HAP-1 (cell line): ENCODE data around the gene DNPEP.

Source experiments
- DNase-seq, 2 experiments: peaks; one replicate each; pipeline ENCODE4 v3.0.0-alpha.2; 2016 to 2020; ENCODE audit warnings: low spot score in 2 of 2
- H3K27me3 ChIP-seq: fragments of 250-450 bp; sonication (Bioruptor Pico); 2 replicates; pipeline ENCODE4 v1.5.1; 2020; ENCODE audit warnings: low read depth, mild to moderate bottlenecking, moderate library complexity
- H3K36me3 ChIP-seq: fragments of 250-450 bp; sonication (Bioruptor Pico); replicated peaks from 2 replicates; pipeline ENCODE4 v1.5.1; 2020; ENCODE audit warnings: mild to moderate bottlenecking
- H3K4me1 ChIP-seq: fragments of 250-450 bp; sonication (Bioruptor Pico); 2 replicates; pipeline ENCODE4 v1.5.1; 2020; ENCODE audit warnings: mild to moderate bottlenecking
- H3K4me3 ChIP-seq: fragments of 250-450 bp; sonication (Bioruptor Pico); 2 replicates; pipeline ENCODE4 v1.5.1; 2020; ENCODE audit warnings: mild to moderate bottlenecking, moderate library complexity
- H3K9me3 ChIP-seq: fragments of 250-450 bp; sonication (Bioruptor Pico); 2 replicates; pipeline ENCODE4 v1.5.1; 2020; ENCODE audit warnings: mild to moderate bottlenecking, moderate library complexity
- in situ Hi-C: fragments of 300-500 bp; cut with MboI; formaldehyde crosslinking; loops from 3 replicates; pipeline ENCODE4 v1.14.3; 2020; ENCODE audit warnings: low sequenced_read_pairs, inconsistent platforms, mixed read lengths

DNPEP gene

DNA sequence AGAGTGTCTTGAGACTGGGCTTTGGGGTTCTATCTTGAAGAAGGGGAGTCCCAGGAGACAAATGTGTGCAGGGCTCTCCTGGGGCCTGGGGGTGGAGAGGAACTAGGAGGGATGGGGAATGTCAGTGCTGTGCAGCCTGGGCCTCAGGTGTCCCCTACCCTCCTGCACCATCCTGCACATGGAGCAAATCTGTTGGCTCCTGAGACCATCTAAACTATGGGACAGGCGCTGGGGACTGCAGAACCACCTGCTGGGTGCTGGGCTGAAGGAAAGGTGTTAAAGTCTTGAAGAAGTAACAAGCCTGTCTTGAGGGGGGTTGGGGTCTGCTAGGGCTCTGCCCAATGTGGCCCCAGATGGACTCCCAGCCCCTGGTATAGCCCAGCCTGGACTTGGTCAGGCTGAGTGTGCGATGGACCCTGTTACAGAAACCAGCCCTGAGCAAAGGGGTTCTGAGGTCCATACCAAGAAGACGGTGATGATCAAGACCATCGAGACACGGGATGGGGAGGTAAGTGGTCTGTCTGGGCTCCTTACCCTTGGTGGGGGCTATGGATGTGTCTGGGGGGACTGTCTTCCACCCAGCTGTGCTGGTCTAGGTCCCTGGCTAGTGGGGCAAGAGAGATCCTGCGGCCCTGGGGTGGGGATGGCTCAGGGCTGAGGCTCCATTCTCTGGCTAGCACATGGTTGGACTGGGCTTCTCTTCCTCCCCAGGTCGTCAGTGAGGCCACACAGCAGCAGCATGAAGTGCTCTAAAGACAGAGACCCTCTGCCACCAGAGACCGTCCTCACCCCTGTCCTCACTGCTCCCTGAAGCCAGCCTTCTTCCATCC is 37.7 kb upstream of the DNPEP start:
- no peak overlapping the region for H3K4me3 ChIP-seq
- no peak for DNase-seq
- H3K4me1 ChIP-seq: no peaks in the 10 kb centered on the region
- in situ Hi-C loops: no loop called here
- H3K9me3 ChIP-seq: no peaks in the 10 kb centered on the region
- H3K27me3 ChIP-seq: no peaks in the 10 kb centered on the region
- H3K36me3 ChIP-seq: no peaks in the 10 kb centered on the region

DNA sequence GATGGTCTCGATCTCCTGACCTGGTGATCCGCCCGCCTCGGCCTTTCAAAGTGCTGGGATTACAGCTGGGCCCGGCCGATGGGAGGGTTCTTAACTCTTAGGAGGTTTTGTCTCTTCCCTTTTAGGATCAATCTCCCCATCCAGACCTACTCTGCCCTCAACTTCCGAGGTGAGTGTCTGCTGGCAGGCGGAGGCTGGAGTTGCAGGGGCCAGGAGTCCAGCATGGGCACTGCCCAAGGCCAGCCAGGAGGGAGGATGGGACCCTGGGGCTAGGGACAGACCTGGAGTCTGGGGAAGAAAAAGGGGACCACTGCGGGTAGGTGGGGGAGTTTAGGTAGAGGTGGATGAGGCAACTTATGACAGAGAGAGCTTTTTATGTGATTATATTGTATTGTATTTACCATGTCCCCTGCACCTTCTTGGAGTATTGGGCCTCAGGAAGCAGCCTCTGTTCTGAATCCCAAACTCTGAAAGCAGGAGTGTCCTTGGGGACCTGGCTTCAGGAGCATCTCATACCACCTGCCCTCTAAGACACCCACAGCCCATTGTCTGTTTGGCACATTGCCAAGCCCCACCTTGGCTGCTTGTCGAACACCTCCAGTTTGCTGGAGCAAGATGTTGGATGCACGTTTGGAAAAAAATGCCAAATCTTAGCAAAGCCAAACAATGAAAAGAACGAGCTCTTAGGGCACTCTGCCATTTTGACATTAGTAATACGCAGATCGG is 36.1 kb upstream of the DNPEP start:
- Histone ChIP-seq H3K4me1 (no peaks in the 10 kb centered on the region), H3K9me3 (no peaks in the 10 kb centered on the region), H3K36me3 (no peaks in the 10 kb centered on the region), H3K4me3 (no peak overlapping the region), H3K27me3 (no peaks in the 10 kb centered on the region)
- in situ Hi-C loops: no loop called here
- DNase-seq: no peak

DNA sequence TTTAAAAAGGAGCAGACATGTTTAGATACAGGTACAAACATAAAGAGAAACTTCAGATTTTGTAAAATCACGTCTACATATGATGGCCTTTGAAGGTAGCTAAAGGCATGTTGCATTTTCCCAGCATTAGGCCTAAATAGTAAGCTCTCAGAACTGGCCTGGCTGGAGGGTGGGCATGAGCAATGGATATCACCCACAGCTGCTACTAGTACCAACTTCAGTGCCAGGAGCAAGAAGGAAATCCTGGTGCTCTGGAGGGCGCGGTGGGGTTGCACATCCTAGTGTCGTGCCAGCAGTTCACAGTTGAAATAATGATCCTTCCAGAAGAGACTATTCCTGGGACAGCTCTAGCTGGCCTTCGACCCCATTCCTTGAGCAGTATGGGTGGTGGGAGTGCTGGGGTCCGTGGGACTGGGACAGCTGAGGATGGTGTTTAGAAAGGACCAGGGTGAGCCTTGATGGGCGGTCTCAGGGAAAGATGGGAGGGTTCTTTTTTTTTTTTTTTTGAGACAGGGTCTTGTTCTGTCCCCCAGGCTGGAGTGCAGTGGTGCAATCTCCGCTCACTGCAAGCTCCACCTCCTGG is 35.3 kb upstream of the DNPEP start:
- DNase-seq: no peak
- in situ Hi-C loops: no loop called here
- no peaks in the 10 kb centered on the region for H3K27me3 ChIP-seq
- no peak overlapping the region for H3K4me3 ChIP-seq
- H3K36me3 ChIP-seq: no peaks in the 10 kb centered on the region
- no peaks in the 10 kb centered on the region for H3K4me1 ChIP-seq
- H3K9me3 ChIP-seq: no peaks in the 10 kb centered on the region

DNA sequence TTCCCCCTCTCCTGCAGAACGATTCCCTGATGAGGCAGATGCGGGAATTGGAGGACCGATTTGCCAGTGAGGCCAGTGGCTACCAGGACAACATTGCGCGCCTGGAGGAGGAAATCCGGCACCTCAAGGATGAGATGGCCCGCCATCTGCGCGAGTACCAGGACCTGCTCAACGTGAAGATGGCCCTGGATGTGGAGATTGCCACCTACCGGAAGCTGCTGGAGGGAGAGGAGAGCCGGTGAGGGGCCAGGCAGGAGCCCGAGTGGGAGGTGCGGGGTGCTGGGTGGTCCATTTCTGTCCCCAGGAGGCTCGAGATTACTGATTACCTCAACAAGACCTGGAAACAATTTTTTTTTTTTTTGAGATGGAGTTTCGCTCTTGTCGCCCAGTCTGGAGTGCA is 33.6 kb upstream of the DNPEP start:
- H3K9me3 ChIP-seq: no peaks in the 10 kb centered on the region
- H3K4me1 ChIP-seq: 0 out of 2 replicates have a peak, but pooled peaks cover 1% of the 10 kb centered on the region
- in situ Hi-C loops: no loop called here
- no peak for DNase-seq
- no peak overlapping the region for H3K4me3 ChIP-seq
- no peaks in the 10 kb centered on the region for H3K36me3 ChIP-seq
- no peaks in the 10 kb centered on the region for H3K27me3 ChIP-seq

DNA sequence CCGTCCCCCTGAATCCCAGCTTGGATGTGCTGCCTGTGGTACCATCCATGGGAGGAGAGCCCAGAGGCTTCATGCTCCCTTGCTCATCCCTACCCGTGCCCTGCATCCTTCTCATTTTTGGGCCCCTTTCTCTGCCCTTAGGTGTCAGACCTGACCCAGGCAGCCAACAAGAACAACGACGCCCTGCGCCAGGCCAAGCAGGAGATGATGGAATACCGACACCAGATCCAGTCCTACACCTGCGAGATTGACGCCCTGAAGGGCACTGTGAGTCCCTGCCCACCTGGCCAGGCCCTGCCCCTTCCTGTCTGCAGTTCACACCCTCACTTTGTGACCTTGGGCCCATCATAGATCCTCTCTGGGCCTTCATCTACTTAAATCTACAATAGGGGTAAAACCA is 33.0 kb upstream of the DNPEP start:
- Histone ChIP-seq H3K9me3 (no peaks in the 10 kb centered on the region), H3K4me3 (no peak overlapping the region), H3K27me3 (no peaks in the 10 kb centered on the region), H3K36me3 (no peaks in the 10 kb centered on the region), H3K4me1 (0 out of 2 replicates have a peak, but pooled peaks cover 3% of the 10 kb centered on the region)
- DNase-seq: no peak
- in situ Hi-C loops: no loop called here

DNA sequence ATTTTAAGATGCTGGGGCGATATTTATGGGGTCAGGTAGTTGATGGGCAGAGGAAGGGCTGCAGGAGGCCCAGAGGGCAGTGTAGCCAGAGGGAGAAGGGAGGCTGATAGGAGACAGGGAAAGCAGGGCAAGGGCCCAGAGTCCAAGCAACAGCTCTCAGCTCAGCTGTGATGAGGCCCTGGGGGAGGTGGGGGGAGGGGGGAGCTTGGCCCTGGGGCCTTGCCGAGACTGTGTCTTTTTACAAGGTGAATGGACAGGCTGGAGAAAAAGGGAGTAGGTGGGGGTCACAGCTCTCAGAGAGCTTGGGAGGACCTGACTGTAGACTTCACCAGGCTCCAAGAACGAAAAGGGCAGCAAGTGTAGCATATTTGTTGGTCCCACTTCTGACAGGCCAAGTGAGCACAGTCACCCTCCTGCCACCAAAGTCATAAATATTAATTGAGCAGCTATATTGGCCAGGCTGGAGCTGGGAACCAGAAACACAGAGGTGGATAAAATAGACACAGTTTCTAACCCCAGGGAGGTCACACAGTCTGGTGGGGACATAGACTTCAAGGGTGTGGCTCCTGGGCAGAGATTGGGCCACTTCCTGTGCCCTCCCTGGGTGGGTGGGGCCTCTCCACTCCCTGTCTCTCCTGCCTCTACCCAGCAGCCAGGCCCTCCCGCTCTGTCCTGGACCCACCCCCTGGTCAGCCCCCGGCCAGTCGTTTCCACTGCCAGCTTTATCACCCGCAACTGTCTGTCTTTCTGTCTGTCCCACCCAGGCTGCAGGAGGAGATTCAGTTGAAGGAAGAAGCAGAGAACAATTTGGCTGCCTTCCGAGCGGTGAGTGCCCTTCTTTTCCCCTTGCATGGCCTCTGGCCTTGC is 31.9 kb upstream of the DNPEP start:
- Histone ChIP-seq H3K4me3 (no peak overlapping the region), H3K9me3 (no peaks in the 10 kb centered on the region), H3K27me3 (no peaks in the 10 kb centered on the region), H3K4me1 (0 out of 2 replicates have a peak, but pooled peaks cover 3% of the 10 kb centered on the region), H3K36me3 (no peaks in the 10 kb centered on the region)
- DNase-seq: no peak
- in situ Hi-C loops: no loop called here

DNA sequence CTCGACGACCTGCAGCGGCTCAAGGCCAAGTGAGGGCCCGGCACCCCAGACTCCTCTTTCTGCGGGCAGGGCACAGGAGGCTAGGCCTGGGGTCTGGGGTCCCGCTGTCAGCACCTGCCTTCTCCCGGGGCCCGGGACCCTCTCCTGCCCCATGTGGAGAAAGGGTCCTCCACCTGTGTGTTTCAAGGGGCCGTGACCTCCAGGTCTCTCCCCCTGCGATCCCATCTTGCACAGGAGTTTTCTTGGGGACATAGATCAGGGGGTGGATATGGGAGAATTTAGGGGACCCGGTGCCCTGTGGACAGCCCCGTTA is 31.3 kb upstream of the DNPEP start:
- no peak overlapping the region for H3K4me3 ChIP-seq
- in situ Hi-C loops: no loop called here
- no peaks in the 10 kb centered on the region for H3K36me3 ChIP-seq
- 0 out of 2 replicates have a peak, but pooled peaks cover 3% of the 10 kb centered on the region for H3K4me1 ChIP-seq
- no peaks in the 10 kb centered on the region for H3K27me3 ChIP-seq
- no peaks in the 10 kb centered on the region for H3K9me3 ChIP-seq
- DNase-seq: no peak

DNA sequence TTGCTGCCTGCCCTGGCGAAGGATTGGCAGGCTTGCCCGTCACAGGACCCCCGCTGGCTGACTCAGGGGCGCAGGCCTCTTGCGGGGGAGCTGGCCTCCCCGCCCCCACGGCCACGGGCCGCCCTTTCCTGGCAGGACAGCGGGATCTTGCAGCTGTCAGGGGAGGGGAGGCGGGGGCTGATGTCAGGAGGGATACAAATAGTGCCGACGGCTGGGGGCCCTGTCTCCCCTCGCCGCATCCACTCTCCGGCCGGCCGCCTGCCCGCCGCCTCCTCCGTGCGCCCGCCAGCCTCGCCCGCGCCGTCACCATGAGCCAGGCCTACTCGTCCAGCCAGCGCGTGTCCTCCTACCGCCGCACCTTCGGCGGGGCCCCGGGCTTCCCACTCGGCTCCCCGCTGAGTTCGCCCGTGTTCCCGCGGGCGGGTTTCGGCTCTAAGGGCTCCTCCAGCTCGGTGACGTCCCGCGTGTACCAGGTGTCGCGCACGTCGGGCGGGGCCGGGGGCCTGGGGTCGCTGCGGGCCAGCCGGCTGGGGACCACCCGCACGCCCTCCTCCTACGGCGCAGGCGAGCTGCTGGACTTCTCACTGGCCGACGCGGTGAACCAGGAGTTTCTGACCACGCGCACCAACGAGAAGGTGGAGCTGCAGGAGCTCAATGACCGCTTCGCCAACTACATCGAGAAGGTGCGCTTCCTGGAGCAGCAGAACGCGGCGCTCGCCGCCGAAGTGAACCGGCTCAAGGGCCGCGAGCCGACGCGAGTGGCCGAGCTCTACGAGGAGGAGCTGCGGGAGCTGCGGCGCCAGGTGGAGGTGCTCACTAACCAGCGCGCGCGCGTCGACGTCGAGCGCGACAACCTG is 30.7 kb upstream of the DNPEP start, which contains the start of gene DES:
Gene DES, plus strand, starts transcription at position 223 of the 857 bp plus-strand sequence. Its CDS starts 86 bp downstream, at position 309.
- 0 out of 2 replicates have a peak, but pooled peaks cover 3% of the 10 kb centered on the region for H3K4me1 ChIP-seq
- in situ Hi-C loops: no loop called here
- H3K4me3 ChIP-seq: no peak within 1 kb of the TSS
- DNase-seq: no peak
- no peaks in the 10 kb centered on the region for H3K36me3 ChIP-seq
- no peaks in the 10 kb centered on the region for H3K27me3 ChIP-seq
- H3K9me3 ChIP-seq: no peaks in the 10 kb centered on the region

DNA sequence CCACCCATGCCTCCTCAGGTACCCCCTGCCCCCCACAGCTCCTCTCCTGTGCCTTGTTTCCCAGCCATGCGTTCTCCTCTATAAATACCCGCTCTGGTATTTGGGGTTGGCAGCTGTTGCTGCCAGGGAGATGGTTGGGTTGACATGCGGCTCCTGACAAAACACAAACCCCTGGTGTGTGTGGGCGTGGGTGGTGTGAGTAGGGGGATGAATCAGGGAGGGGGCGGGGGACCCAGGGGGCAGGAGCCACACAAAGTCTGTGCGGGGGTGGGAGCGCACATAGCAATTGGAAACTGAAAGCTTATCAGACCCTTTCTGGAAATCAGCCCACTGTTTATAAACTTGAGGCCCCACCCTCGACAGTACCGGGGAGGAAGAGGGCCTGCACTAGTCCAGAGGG is 29.7 kb upstream of the DNPEP start:
- in situ Hi-C loops: no loop called here
- Histone ChIP-seq H3K36me3 (no peaks in the 10 kb centered on the region), H3K4me3 (no peak overlapping the region), H3K9me3 (peaks cover 1% of the 10 kb centered on the region; the same call in 1 of the 2 replicates), H3K27me3 (no peaks in the 10 kb centered on the region), H3K4me1 (0 out of 2 replicates have a peak, but pooled peaks cover 3% of the 10 kb centered on the region)
- no peak for DNase-seq

DNA sequence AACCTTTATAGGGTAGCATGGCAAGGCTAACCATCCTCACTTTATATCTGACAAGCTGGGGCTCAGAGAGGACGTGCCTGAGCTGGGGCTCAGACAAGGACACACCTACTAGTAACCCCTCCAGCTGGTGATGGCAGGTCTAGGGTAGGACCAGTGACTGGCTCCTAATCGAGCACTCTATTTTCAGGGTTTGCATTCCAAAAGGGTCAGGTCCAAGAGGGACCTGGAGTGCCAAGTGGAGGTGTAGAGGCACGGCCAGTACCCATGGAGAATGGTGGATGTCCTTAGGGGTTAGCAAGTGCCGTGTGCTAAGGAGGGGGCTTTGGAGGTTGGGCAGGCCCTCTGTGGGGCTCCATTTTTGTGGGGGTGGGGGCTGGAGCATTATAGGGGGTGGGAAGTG is 29.2 kb upstream of the DNPEP start:
- Histone ChIP-seq H3K4me1 (0 out of 2 replicates have a peak, but pooled peaks cover 3% of the 10 kb centered on the region), H3K36me3 (no peaks in the 10 kb centered on the region), H3K4me3 (no peak overlapping the region), H3K9me3 (peaks cover 3% of the 10 kb centered on the region; the same call in 1 of the 2 replicates), H3K27me3 (no peaks in the 10 kb centered on the region)
- DNase-seq: no peak
- in situ Hi-C loops: no loop called here

DNA sequence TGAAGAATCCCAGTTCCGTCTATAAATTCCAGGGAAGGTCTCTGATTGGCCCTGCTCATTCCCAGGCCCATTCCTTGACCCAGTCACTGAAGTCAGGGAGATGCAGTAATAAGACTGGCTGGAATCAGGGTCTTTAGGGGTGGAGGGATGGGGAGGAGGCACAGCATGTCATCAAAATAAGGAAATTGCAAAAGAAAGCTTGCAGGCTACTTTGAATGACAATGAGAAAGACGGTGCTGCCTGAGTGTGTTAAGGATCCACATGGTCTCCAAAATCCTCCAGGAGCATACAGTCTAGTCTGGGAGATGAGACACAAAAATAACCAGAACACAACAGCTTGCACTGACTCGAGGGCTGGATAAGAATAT is 28.5 kb upstream of the DNPEP start:
- H3K4me1 ChIP-seq: 0 out of 2 replicates have a peak, but pooled peaks cover 3% of the 10 kb centered on the region
- H3K9me3 ChIP-seq: peaks cover 3% of the 10 kb centered on the region; the same call in 1 of the 2 replicates
- no peak overlapping the region for H3K4me3 ChIP-seq
- no peak for DNase-seq
- H3K36me3 ChIP-seq: no peaks in the 10 kb centered on the region
- no peaks in the 10 kb centered on the region for H3K27me3 ChIP-seq
- in situ Hi-C loops: no loop called here

DNA sequence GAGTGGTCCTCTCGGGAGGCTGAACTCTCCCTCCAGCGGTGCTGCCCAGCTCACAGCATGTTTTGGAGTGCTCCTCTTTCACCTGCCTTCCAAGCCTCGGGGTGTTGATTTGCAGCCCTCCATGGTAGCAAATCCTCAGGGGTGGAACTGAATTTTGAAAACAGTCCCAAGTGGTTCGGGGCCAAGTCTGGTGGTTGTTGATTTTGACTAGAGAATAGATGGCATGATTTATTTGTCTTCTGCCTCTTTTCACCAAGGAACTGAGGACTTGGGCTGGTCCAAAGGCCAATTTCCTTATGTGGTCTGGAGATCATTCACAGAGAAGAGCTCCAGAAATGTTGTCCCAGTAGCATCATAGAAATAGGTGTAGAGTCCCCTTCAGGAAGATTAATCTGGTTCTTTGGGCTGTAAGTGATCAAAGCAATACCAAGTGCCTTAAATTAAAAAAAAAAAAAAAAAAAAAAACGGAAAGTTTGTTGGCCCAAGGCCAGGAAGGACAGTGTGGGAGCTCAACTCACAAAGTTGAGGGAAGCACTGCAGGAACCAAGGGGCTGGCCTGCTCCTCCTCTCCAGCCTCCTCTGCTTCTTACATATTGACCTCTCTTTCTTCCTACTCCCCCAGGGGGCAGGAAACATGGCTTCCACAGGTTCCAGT is 28.0 kb upstream of the DNPEP start:
- in situ Hi-C loops: no loop called here
- no peak for DNase-seq
- 0 out of 2 replicates have a peak, but pooled peaks cover 3% of the 10 kb centered on the region for H3K4me1 ChIP-seq
- no peaks in the 10 kb centered on the region for H3K36me3 ChIP-seq
- H3K4me3 ChIP-seq: no peak overlapping the region
- peaks cover 3% of the 10 kb centered on the region; the same call in 1 of the 2 replicates for H3K9me3 ChIP-seq
- no peaks in the 10 kb centered on the region for H3K27me3 ChIP-seq
